HCT116 (cell line): ENCODE measurements around the gene TMEM184B.

Source experiments
- CBX3 ChIP-seq: IDR thresholded peaks from 2 replicates; pipeline ENCODE4 v1.6.1; 2012; ENCODE audit warnings: low read depth
- ELF1 ChIP-seq: IDR thresholded peaks from 2 replicates; pipeline ENCODE4 v1.6.1; 2012; ENCODE audit warnings: low read depth, borderline replicate concordance
- EZH2 ChIP-seq: fragments of 200-600 bp; sonication (generic); IDR thresholded peaks from 2 replicates; pipeline ENCODE4 v1.6.1; 2017; ENCODE audit warnings: antibody characterized with exemption, mixed run types
- FOSL1 ChIP-seq: IDR thresholded peaks from 2 replicates; pipeline ENCODE4 v1.6.1; 2012; ENCODE audit warnings: low read depth
- POLR2AphosphoS5 ChIP-seq: IDR thresholded peaks from 2 replicates; pipeline ENCODE4 v1.6.1; 2011; ENCODE audit warnings: mild to moderate bottlenecking, low read depth, low read length, moderate library complexity
- RAD21 ChIP-seq: IDR thresholded peaks from 2 replicates; pipeline ENCODE4 v1.6.1; 2012; ENCODE audit warnings: low read depth, mild to moderate bottlenecking
- SRF ChIP-seq: IDR thresholded peaks from 2 replicates; pipeline ENCODE4 v1.6.1; 2012; ENCODE audit warnings: low read depth
- ZNF274 ChIP-seq: fragments of 200-500 bp; sonication (Bioruptor generic); IDR thresholded peaks from 2 replicates; pipeline ENCODE4 v1.6.1; 2014; ENCODE audit warnings: mild to moderate bottlenecking, low read depth, low read length, inconsistent platforms
- TF ChIP-seq, protein P1 (sequence below): IDR thresholded peaks from 2 replicates; pipeline ENCODE4 v1.6.1; 2012
- TF ChIP-seq, protein P2 (sequence below), 3 experiments: fragments of 200-600 bp in 1 of 3; sonication (generic) in 1 of 3; IDR thresholded peaks in 2 of 3; conservative IDR thresholded peaks in 1 of 3; 2 replicates each; pipeline ENCODE4 v1.5.1; 2012 to 2017; ENCODE audit warnings: low read depth in 2 of 3, low read length in 2 of 3, antibody characterized with exemption in 1 of 3, borderline replicate concordance in 1 of 3, control low read depth in 1 of 3, mild to moderate bottlenecking in 1 of 3, mixed read lengths in 1 of 3, mixed run types in 1 of 3, moderate library complexity in 1 of 3; ENCODE audit not compliant: insufficient read depth in 1 of 3
- TF ChIP-seq, protein P3 (sequence below): IDR thresholded peaks from 2 replicates; pipeline ENCODE4 v1.6.1; 2012; ENCODE audit warnings: low read depth

DNA sequence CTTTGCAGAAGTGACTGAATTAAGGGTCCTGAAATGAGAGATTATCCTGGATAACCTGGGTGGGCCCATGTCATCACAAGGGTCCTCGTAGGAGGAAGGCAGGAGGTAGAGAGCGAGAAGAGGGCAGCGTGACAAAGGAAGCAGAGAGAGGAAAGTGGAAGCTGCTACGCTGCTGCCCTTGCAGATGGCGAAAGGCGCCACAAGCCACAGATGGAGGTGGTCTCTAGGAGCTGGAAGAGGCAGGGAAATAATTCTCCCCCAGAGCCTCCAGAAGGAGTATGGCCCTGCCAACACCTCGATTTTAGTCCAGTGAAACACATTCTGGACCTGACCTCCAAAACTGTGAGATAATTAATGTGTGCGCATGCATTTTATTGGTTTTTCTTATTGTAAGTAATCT lies 13.4 kb downstream of the TMEM184B start:
- TF ChIP-seq FOSL1 (no peak), EZH2 (no peak), RAD21 (no peak), ZNF274 (no peak), ELF1 (no peak), SRF (no peak), POLR2AphosphoS5 (no peak), CBX3 (no peak)
- TF ChIP-seq, protein P1, sequence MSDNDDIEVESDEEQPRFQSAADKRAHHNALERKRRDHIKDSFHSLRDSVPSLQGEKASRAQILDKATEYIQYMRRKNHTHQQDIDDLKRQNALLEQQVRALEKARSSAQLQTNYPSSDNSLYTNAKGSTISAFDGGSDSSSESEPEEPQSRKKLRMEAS, result no peak
- TF ChIP-seq, protein P2, sequence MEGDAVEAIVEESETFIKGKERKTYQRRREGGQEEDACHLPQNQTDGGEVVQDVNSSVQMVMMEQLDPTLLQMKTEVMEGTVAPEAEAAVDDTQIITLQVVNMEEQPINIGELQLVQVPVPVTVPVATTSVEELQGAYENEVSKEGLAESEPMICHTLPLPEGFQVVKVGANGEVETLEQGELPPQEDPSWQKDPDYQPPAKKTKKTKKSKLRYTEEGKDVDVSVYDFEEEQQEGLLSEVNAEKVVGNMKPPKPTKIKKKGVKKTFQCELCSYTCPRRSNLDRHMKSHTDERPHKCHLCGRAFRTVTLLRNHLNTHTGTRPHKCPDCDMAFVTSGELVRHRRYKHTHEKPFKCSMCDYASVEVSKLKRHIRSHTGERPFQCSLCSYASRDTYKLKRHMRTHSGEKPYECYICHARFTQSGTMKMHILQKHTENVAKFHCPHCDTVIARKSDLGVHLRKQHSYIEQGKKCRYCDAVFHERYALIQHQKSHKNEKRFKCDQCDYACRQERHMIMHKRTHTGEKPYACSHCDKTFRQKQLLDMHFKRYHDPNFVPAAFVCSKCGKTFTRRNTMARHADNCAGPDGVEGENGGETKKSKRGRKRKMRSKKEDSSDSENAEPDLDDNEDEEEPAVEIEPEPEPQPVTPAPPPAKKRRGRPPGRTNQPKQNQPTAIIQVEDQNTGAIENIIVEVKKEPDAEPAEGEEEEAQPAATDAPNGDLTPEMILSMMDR (IDR thresholded peaks at IDR 0.05 in 2 of 3, conservative IDR thresholded peaks at IDR 0.05 in 1 of 3; ENCODE audit: borderline replicate concordance in 1 of 3, insufficient read depth in 1 of 3, low read depth in 2 of 3, low read length in 2 of 3), result no peak
- TF ChIP-seq, protein P3, sequence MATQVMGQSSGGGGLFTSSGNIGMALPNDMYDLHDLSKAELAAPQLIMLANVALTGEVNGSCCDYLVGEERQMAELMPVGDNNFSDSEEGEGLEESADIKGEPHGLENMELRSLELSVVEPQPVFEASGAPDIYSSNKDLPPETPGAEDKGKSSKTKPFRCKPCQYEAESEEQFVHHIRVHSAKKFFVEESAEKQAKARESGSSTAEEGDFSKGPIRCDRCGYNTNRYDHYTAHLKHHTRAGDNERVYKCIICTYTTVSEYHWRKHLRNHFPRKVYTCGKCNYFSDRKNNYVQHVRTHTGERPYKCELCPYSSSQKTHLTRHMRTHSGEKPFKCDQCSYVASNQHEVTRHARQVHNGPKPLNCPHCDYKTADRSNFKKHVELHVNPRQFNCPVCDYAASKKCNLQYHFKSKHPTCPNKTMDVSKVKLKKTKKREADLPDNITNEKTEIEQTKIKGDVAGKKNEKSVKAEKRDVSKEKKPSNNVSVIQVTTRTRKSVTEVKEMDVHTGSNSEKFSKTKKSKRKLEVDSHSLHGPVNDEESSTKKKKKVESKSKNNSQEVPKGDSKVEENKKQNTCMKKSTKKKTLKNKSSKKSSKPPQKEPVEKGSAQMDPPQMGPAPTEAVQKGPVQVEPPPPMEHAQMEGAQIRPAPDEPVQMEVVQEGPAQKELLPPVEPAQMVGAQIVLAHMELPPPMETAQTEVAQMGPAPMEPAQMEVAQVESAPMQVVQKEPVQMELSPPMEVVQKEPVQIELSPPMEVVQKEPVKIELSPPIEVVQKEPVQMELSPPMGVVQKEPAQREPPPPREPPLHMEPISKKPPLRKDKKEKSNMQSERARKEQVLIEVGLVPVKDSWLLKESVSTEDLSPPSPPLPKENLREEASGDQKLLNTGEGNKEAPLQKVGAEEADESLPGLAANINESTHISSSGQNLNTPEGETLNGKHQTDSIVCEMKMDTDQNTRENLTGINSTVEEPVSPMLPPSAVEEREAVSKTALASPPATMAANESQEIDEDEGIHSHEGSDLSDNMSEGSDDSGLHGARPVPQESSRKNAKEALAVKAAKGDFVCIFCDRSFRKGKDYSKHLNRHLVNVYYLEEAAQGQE, result no peak
